Natural killer cell (primary cell): ENCODE measurements around the gene GPR18. TPM values are rescaled to one million over a fixed set of nuclear protein-coding genes. Genes with fewer than 3 reads are reported as not detected.

Experiments used
- ATAC-seq, 3 donors: fragments of 150-1000 bp in 2 of 3; fragments of 200-7000 bp in 1 of 3; cut with Tn5 transposase; 1 replicate in 1 of 3; 2 replicates in 2 of 3; pipeline ENCODE4 v1.10.0; 2021; ENCODE audit warnings: mild to moderate bottlenecking in 2 of 3, moderate library complexity in 2 of 3
- DNase-seq, 2 donors: peaks; one replicate each; pipeline versions ENCODE4 v3.0.0 to v3.0.0-alpha.2; 2013 to 2021; ENCODE audit warnings: mixed read lengths in 1 of 2
- H3K27ac ChIP-seq: one replicate; pipeline ENCODE4 v1.5.1; 2013; ENCODE audit warnings: mild to moderate bottlenecking, low read length
- H3K27me3 ChIP-seq: one replicate; pipeline ENCODE4 v1.6.1; 2013; ENCODE audit warnings: low read length; ENCODE audit not compliant: control insufficient read depth, insufficient read depth
- H3K36me3 ChIP-seq: one replicate; pipeline ENCODE4 v1.6.1; 2013; ENCODE audit warnings: low read length; ENCODE audit not compliant: control insufficient read depth, insufficient read depth
- H3K4me1 ChIP-seq: one replicate; pipeline ENCODE4 v1.6.1; 2013; ENCODE audit warnings: low read length; ENCODE audit not compliant: control insufficient read depth, insufficient read depth
- H3K4me3 ChIP-seq: one replicate; pipeline ENCODE4 v1.5.1; 2013; ENCODE audit warnings: low read length
- H3K9me3 ChIP-seq: one replicate; pipeline ENCODE4 v1.6.1; 2013; ENCODE audit warnings: low read length; ENCODE audit not compliant: control insufficient read depth, insufficient read depth
- H3K27ac Mint-ChIP-seq, 2 donors: one replicate each; pipeline ENCODE4 v1.8.0; 2022; ENCODE audit warnings: mild to moderate bottlenecking in 2 of 2, mixed read lengths in 2 of 2, moderate library complexity in 1 of 2
- H3K27me3 Mint-ChIP-seq, 2 donors: one replicate each; pipeline ENCODE4 v1.8.0; 2022; ENCODE audit warnings: low read depth in 2 of 2, mixed read lengths in 2 of 2
- H3K36me3 Mint-ChIP-seq: one replicate; pipeline ENCODE4 v1.8.0; 2022; ENCODE audit warnings: mixed read lengths
- H3K4me1 Mint-ChIP-seq, 2 donors: one replicate each; pipeline ENCODE4 v1.8.0; 2022; ENCODE audit warnings: mixed read lengths in 2 of 2
- H3K4me3 Mint-ChIP-seq: one replicate; pipeline ENCODE4 v1.8.0; 2022; ENCODE audit warnings: mild to moderate bottlenecking, moderate library complexity, mixed read lengths
- H3K9me3 Mint-ChIP-seq, 2 donors: one replicate each; pipeline ENCODE4 v1.8.0; 2022; ENCODE audit warnings: mixed read lengths in 2 of 2
- WGBS: methylation state at CpG from one replicate; pipeline ENCODE4 v1.1.7; 2013; ENCODE audit warnings: missing lambda C conversion rate; ENCODE audit not compliant: insufficient coverage; 5-methylcytosine and 5-hydroxymethylcytosine counted together
- intact Hi-C: fragments of 100-400 bp; cut with micrococcal nuclease; formaldehyde crosslinking; loops from one replicate; pipeline ENCODE4 v1.14.2; 2022
- total RNA-seq, 4 donors: library from RNA; stranded (reverse); fragments of 120-200 nt in 1 of 4; gene quantifications; one replicate each; pipeline versions ENCODE4 v1.2.3 to v1.2.4, GENCODE V29; 2013 to 2022
- TF ChIP-seq, protein P1 (sequence below): fragments of 200-600 bp; IDR thresholded peaks from one replicate; pipeline ENCODE4 v1.8.0; 2022; ENCODE audit warnings: antibody characterized with exemption

Gene GPR18
- total RNA-seq, 3 donors from 2014 or later (not counting 1 experiment from before 2014, with no cell fraction given) = 11.4 to 41.7 (median 25.5) TPM

DNA sequence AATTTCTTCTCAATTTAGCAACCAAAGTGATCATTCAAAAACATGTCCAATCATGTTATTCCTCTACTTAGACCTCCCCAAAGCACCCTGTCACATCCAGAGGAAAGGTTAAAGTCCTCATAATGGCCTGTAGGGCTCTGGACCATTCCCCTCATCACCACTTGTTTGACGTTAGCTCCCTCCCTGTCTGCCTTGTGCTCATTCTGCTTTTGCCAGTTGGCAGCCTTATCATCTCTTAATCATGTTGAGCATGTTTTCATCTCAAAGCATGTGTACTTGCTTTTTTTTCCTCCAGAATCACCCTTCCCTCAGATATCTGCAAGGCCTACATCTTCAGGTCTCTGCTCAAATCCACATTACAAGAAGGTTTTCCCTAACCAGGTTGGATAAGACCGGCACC is 31.7 kb downstream of the GPR18 start:
- DNase-seq (no peak), ATAC-seq (no peak)
- Mint-ChIP-seq H3K27ac (peak overlapping the region; percentile 39 to 66), H3K27me3 (no peaks in the 10 kb centered on the region), H3K4me3 (no peak overlapping the region), H3K4me1 (peaks cover 77 to 79% of the 10 kb centered on the region in 2 donors), H3K36me3 (no peaks in the 10 kb centered on the region), H3K9me3 (no peaks in the 10 kb centered on the region)
- no peaks in the 10 kb centered on the region for H3K27me3 ChIP-seq
- intact Hi-C loops = no loop called here
- TF ChIP-seq, protein P1, sequence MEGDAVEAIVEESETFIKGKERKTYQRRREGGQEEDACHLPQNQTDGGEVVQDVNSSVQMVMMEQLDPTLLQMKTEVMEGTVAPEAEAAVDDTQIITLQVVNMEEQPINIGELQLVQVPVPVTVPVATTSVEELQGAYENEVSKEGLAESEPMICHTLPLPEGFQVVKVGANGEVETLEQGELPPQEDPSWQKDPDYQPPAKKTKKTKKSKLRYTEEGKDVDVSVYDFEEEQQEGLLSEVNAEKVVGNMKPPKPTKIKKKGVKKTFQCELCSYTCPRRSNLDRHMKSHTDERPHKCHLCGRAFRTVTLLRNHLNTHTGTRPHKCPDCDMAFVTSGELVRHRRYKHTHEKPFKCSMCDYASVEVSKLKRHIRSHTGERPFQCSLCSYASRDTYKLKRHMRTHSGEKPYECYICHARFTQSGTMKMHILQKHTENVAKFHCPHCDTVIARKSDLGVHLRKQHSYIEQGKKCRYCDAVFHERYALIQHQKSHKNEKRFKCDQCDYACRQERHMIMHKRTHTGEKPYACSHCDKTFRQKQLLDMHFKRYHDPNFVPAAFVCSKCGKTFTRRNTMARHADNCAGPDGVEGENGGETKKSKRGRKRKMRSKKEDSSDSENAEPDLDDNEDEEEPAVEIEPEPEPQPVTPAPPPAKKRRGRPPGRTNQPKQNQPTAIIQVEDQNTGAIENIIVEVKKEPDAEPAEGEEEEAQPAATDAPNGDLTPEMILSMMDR = no peak
- no peak overlapping the region for H3K4me3 ChIP-seq
- no peaks in the 10 kb centered on the region for H3K9me3 ChIP-seq
- no peak overlapping the region for H3K27ac ChIP-seq
- peaks cover 68% of the 10 kb centered on the region for H3K4me1 ChIP-seq
- H3K36me3 ChIP-seq = peaks cover 5% of the 10 kb centered on the region
- WGBS = 73% methylated on average over 2 of the region's 2 CpGs

DNA sequence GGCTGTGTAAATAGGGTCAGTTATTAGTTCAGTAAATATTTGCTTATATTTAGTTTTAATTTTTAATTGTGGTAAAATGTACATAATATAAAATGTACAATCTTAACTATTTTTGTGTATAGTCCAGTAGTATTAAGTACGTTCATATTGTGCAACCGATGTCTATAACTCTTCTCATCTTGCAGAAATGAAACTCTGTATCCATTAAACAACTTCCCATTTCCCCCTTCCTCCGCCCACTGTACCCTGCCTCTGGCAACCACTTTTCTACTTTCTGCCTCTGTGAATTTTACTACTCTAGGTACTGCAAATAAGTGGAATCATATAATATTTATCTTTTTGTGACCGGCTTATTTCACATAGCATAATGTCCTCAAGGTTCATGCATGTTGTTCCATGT is 33.1 kb downstream of the GPR18 start:
- DNase-seq (no peak), ATAC-seq (no peak)
- H3K27ac Mint-ChIP-seq = peak overlapping the region; percentile 39 to 66
- peaks cover 89 to 90% of the 10 kb centered on the region in 2 donors for H3K4me1 Mint-ChIP-seq
- Histone ChIP-seq H3K4me3 (no peak overlapping the region), H3K27ac (no peak overlapping the region), H3K4me1 (peaks cover 59% of the 10 kb centered on the region), H3K9me3 (no peaks in the 10 kb centered on the region), H3K36me3 (peaks cover 5% of the 10 kb centered on the region), H3K27me3 (no peaks in the 10 kb centered on the region)
- no peaks in the 10 kb centered on the region for H3K36me3 Mint-ChIP-seq
- no peak overlapping the region for H3K4me3 Mint-ChIP-seq
- intact Hi-C loops = no loop called here
- H3K27me3 Mint-ChIP-seq = no peaks in the 10 kb centered on the region
- TF ChIP-seq, protein P1 = no peak
- WGBS = 49% methylated on average over 3 of the region's 4 CpGs
- no peaks in the 10 kb centered on the region for H3K9me3 Mint-ChIP-seq

DNA sequence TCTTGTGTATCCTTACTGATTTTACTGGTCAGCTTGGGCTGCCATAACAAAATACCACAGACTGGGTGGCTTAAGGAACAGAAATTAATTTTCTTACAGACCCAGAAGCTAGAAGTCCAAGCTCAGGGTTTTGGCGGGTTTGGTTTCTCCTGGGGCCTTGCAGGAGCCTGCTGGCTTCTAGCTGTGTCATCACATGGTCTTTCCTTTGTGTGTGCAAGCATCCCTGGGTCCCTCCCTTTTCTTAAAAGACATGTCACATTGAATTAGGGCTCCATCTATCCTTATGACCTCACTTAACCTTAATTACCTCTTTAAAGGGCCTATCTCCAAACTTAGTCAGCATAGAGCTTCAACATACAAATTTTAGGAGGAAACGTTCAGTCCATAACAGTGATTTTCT is 34.2 kb downstream of the GPR18 start:
- Mint-ChIP-seq H3K4me1 (peaks cover 87 to 89% of the 10 kb centered on the region in 2 donors), H3K27ac (peak overlapping the region; percentile 56 to 89), H3K27me3 (no peaks in the 10 kb centered on the region), H3K4me3 (peak overlapping the region; percentile 79), H3K36me3 (no peaks in the 10 kb centered on the region), H3K9me3 (no peaks in the 10 kb centered on the region)
- Histone ChIP-seq H3K27me3 (no peaks in the 10 kb centered on the region), H3K9me3 (no peaks in the 10 kb centered on the region), H3K4me1 (peaks cover 54% of the 10 kb centered on the region), H3K4me3 (no peak overlapping the region), H3K36me3 (peaks cover 5% of the 10 kb centered on the region), H3K27ac (peak overlapping the region; percentile 76)
- peak in 1 of 2 donors; percentile 35 for DNase-seq
- TF ChIP-seq, protein P1 = no peak
- WGBS = 30% methylated on average over 2 of the region's 2 CpGs
- intact Hi-C loops = no loop called here
- no peak for ATAC-seq

DNA sequence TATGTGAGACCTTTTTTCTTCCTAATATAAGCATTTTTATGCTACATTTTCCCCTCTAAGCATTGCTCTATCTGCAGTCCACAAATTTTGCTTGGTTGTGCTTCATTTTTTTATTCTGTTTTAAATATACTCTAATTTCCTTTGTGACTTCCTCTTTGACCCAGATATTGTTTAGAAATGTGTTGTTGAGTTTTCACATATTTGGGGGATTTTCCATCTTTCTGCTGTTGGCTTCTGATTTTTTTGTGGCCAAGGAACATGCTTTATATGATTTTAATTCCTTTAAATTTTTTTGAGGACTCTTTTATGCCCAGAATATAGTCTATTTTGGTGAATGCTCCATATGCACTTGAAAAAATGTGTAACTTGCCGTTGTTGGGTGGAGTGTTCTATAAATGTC is 34.6 kb downstream of the GPR18 start:
- H3K4me1 ChIP-seq = peaks cover 55% of the 10 kb centered on the region
- ATAC-seq (peak in 1 of 3 donors; percentile 16), DNase-seq (peak in 1 of 2 donors; percentile 52)
- H3K4me1 Mint-ChIP-seq = peaks cover 87 to 89% of the 10 kb centered on the region in 2 donors
- peak overlapping the region; percentile 76 for H3K27ac ChIP-seq
- H3K4me3 Mint-ChIP-seq = peak overlapping the region; percentile 79
- H3K9me3 Mint-ChIP-seq = no peaks in the 10 kb centered on the region
- H3K36me3 Mint-ChIP-seq = no peaks in the 10 kb centered on the region
- no peaks in the 10 kb centered on the region for H3K27me3 ChIP-seq
- peak overlapping the region; percentile 56 to 89 for H3K27ac Mint-ChIP-seq
- intact Hi-C loops = no loop called here
- H3K4me3 ChIP-seq = no peak overlapping the region
- TF ChIP-seq, protein P1 = no peak
- 0% methylated on average over 1 of the region's 1 CpG for WGBS
- H3K27me3 Mint-ChIP-seq = no peaks in the 10 kb centered on the region
- H3K9me3 ChIP-seq = no peaks in the 10 kb centered on the region
- H3K36me3 ChIP-seq = peaks cover 5% of the 10 kb centered on the region
